Chondrocyte (in vitro differentiated cells): ENCODE results near the gene USF2. TPM values are rescaled to one million over a fixed set of nuclear protein-coding genes. Genes with fewer than 3 reads are reported as not detected.

ENCODE experiments used
- DNase-seq: peaks from one replicate; pipeline ENCODE4 v3.0.0; 2021; ENCODE audit warnings: mixed read lengths, low spot score
- H3K27ac Mint-ChIP-seq: one replicate; pipeline ENCODE4 v1.8.0; 2021; ENCODE audit warnings: mild to moderate bottlenecking, moderate library complexity, mixed read lengths; ENCODE audit not compliant: unreplicated experiment
- H3K27me3 Mint-ChIP-seq: 2 replicates; pipeline ENCODE4 v1.8.0; 2021; ENCODE audit warnings: low read depth, mixed read lengths
- H3K36me3 Mint-ChIP-seq: 2 replicates; pipeline ENCODE4 v1.8.0; 2021; ENCODE audit warnings: low read depth, mixed read lengths
- H3K4me1 Mint-ChIP-seq: 2 replicates; pipeline ENCODE4 v1.8.0; 2021; ENCODE audit warnings: low read depth, mild to moderate bottlenecking, mixed read lengths
- H3K4me3 Mint-ChIP-seq: one replicate; pipeline ENCODE4 v1.8.0; 2021; ENCODE audit warnings: mild to moderate bottlenecking, moderate library complexity, mixed read lengths; ENCODE audit not compliant: unreplicated experiment
- H3K9me3 Mint-ChIP-seq: 2 replicates; pipeline ENCODE4 v1.8.0; 2021; ENCODE audit warnings: low read depth, mixed read lengths
- total RNA-seq: library from RNA; stranded (reverse); gene quantifications from 3 replicates; pipeline ENCODE4 v1.2.1, GENCODE V29; 2021
- TF ChIP-seq, protein P1 (sequence below): fragments of 200-600 bp; sonication (generic); IDR thresholded peaks from 2 replicates; pipeline ENCODE4 v1.5.0; 2021; ENCODE audit warnings: antibody characterized with exemption, mild to moderate bottlenecking, moderate library complexity

Gene USF2
- total RNA-seq, 1 donor from 2014 or later = 86.1 TPM

DNA sequence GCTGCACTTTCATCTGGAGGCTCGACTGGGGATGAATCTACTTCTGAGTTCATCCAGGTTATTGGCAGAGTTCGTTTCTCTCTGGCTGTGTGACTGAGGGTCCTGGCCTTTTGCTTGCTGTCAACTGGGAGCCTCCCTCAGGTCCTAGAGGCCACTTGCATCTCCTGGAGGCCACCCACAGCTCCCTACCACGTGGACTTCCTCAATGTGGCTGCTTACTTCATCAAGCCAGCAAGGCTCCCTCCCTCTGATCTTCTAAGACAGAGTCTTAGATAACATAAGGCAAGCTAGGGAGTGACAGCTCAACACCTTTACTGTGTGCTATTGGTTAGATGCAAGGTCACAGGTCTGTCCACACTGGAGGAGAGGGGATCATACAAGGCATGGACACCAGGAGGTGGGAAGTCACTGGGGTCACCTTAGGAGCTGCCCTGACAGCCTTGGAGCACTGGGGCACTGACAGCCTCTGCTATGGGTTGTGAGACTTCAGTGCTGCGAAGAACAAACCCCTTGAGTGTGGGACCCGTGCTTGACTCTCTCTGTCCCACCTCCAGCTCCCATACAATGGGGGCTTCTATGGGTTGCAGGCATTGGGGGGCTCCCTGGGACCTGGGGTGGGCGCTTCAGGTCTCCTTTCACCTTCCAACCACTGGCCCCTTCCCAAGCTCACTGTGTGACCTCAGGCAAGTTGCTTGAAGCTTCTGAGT is 45.5 kb upstream of the USF2 start:
- H3K9me3 Mint-ChIP-seq = no peaks in the 10 kb centered on the region
- no peaks in the 10 kb centered on the region for H3K36me3 Mint-ChIP-seq
- H3K4me3 Mint-ChIP-seq = no peak overlapping the region
- H3K27ac Mint-ChIP-seq = no peak overlapping the region
- no peak for DNase-seq
- H3K27me3 Mint-ChIP-seq = peaks cover 9% of the 10 kb centered on the region
- TF ChIP-seq, protein P1, sequence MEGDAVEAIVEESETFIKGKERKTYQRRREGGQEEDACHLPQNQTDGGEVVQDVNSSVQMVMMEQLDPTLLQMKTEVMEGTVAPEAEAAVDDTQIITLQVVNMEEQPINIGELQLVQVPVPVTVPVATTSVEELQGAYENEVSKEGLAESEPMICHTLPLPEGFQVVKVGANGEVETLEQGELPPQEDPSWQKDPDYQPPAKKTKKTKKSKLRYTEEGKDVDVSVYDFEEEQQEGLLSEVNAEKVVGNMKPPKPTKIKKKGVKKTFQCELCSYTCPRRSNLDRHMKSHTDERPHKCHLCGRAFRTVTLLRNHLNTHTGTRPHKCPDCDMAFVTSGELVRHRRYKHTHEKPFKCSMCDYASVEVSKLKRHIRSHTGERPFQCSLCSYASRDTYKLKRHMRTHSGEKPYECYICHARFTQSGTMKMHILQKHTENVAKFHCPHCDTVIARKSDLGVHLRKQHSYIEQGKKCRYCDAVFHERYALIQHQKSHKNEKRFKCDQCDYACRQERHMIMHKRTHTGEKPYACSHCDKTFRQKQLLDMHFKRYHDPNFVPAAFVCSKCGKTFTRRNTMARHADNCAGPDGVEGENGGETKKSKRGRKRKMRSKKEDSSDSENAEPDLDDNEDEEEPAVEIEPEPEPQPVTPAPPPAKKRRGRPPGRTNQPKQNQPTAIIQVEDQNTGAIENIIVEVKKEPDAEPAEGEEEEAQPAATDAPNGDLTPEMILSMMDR = no peak
- no peaks in the 10 kb centered on the region for H3K4me1 Mint-ChIP-seq

GRCh38 chr19:35223862-35224505 is 44.8 kb upstream of the USF2 start:
- Mint-ChIP-seq H3K4me1 (no peaks in the 10 kb centered on the region), H3K27me3 (peaks cover 9% of the 10 kb centered on the region), H3K4me3 (no peak overlapping the region), H3K36me3 (no peaks in the 10 kb centered on the region), H3K27ac (no peak overlapping the region), H3K9me3 (no peaks in the 10 kb centered on the region)
- no peak for DNase-seq
- TF ChIP-seq, protein P1 = no peak

DNA sequence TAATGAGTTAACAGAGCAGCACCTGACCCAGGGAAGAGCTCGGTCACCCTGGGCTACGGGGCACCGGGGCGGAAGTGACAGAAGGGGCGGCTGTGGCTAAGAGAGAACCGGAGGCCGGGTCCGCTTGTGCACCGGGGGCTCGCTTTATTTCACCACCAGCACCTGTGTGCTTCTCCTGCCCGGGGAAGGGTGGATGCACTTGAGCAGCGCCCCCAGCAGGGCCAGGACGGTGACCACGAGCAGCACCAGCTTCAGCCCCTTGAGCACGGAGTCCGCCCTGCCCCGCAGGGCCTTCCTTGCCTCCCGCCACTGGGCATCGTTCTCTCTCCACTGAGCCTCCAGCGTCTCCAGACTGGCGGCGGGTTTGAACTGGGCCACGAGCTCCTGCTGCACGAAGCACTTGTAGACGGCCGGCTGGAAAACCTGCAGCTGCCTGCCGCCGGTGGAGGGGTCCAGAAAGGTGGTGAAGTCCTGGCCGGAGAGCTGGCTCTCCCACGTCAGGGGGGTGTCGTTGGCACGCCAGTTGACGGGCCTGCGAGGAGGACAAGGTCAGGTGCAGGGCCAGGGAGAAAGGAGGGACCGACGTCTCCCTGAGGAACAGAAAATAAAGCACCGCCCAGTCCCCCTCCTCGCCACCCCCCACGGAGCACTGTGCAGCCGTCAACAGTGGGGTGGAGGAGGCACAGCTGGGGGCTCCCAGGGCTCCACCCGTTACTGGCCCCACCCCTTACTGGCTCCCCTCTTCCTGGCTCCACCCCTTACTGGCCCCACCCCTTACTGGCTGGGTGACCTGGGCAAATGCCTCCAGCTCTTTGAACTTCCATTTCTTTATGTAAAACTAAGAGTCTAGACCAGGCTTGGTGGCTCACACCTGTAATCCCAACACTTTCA is 43.8 kb upstream of the USF2 start:
- H3K27ac Mint-ChIP-seq = no peak overlapping the region
- TF ChIP-seq, protein P1 = no peak
- peaks cover 16% of the 10 kb centered on the region for H3K27me3 Mint-ChIP-seq
- no peaks in the 10 kb centered on the region for H3K9me3 Mint-ChIP-seq
- H3K4me3 Mint-ChIP-seq = no peak overlapping the region
- no peaks in the 10 kb centered on the region for H3K4me1 Mint-ChIP-seq
- H3K36me3 Mint-ChIP-seq = no peaks in the 10 kb centered on the region
- DNase-seq = no peak

GRCh38 chr19:35225951-35226350 is 42.8 kb upstream of the USF2 start:
- H3K4me1 Mint-ChIP-seq = no peaks in the 10 kb centered on the region
- H3K27ac Mint-ChIP-seq = no peak overlapping the region
- TF ChIP-seq, protein P1 = no peak
- H3K27me3 Mint-ChIP-seq = peaks cover 16% of the 10 kb centered on the region
- no peaks in the 10 kb centered on the region for H3K9me3 Mint-ChIP-seq
- H3K4me3 Mint-ChIP-seq = no peak overlapping the region
- DNase-seq = no peak
- no peaks in the 10 kb centered on the region for H3K36me3 Mint-ChIP-seq

DNA sequence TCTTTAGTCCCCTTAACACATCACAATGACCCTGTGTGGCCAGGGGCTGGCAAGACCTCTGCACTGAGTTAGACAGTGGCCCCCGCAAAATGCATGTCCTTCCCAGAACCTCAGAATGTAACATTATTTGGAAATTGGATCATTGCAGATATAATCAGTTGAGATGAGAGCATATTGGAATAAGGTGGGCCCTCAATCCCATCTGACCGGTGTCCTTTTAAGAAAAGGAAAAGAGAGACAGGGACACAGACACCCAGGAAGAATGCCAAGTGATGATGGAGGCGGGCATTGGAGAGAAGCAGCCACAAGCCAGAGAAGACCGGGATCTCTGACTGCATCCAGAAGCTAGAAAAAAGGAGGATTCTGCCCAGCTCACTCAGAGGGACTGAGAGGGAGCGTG is 42.0 kb upstream of the USF2 start:
- no peaks in the 10 kb centered on the region for H3K9me3 Mint-ChIP-seq
- no peak for DNase-seq
- H3K4me1 Mint-ChIP-seq = no peaks in the 10 kb centered on the region
- H3K36me3 Mint-ChIP-seq = no peaks in the 10 kb centered on the region
- H3K4me3 Mint-ChIP-seq = no peak overlapping the region
- peaks cover 16% of the 10 kb centered on the region for H3K27me3 Mint-ChIP-seq
- TF ChIP-seq, protein P1 = no peak
- H3K27ac Mint-ChIP-seq = no peak overlapping the region
